ENCODE results near the gene SLC35B2.

DNA sequence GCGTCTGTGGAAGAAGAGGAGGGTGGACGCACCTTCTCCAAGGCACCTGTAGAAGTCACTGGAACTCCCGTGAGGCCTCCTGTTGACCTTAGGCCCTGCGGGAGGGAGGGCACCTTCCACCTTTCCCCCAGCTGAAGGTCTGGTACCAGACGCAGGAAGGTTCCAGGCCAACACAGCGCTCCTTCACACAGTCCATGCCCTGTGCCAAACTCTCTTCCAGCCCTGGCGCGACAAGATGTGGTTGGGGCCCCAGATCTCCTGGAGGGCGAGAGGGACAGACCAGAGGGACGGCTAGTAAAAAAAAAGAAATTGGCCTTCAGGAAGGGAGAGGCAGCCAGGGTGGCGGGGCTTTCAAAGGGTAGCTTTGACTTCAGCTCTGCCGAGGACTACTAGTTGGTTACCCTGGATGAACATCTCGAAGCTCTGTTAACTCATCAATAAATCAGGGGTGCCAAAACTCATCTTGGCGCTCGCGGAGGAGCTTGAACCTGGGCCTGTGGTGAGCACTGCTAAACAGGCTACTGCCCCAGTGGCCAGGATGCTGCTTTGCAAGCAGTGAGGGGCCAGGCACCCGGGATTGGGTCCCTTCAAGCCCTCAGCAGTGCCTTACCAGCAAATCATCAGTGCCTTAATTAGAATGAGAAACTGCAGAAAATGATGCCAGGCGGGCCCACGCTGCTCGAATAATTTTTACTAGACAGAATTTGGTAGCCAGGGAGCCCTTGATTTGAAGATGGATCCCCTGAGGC lies 40.9 kb upstream of the SLC35B2 start:
- TF ChIP-seq POLR2AphosphoS5 (IDR thresholded peaks at IDR 0.05) = no peak
- TF ChIP-seq CTCF (IDR thresholded peaks at IDR 0.05) = no peak
- no peak for TF ChIP-seq POLR2A (IDR thresholded peaks at IDR 0.05)
